Esophagus muscularis mucosa (tissue), 4 donors: ENCODE results near the gene IGFL2. TPM values are rescaled to one million over a fixed set of nuclear protein-coding genes. Genes with fewer than 3 reads are reported as not detected.
"Not testable (repeated sequence)": the region's sequence is repeated elsewhere in the genome, so short reads cannot be mapped to it uniquely, and the experiment has no call there.

ENCODE experiments used
- DNase-seq: peaks from one replicate; pipeline ENCODE4 v3.0.0-alpha.2; 2017; ENCODE audit errors: extremely low spot score
- H3K27ac ChIP-seq, 4 donors: fragments of 200-600 bp; sonication (generic); replicated peaks in 1 of 4; 1 replicate in 3 of 4; 2 replicates in 1 of 4; pipeline ENCODE4 v1.5.1; 2016 to 2019; ENCODE audit warnings: mild to moderate bottlenecking in 1 of 4
- H3K27me3 ChIP-seq, 4 donors: fragments of 200-600 bp; sonication (generic); one replicate each; pipeline versions ENCODE4 v1.5.1 to v1.6.0; 2016 to 2019
- H3K36me3 ChIP-seq, 4 donors: fragments of 200-600 bp; sonication (generic); one replicate each; pipeline ENCODE4 v1.5.1; 2016 to 2019
- H3K4me1 ChIP-seq, 4 donors: fragments of 200-600 bp; sonication (generic); one replicate each; pipeline ENCODE4 v1.5.1; 2016 to 2019
- H3K4me3 ChIP-seq, 4 donors: fragments of 200-600 bp; sonication (generic); 1 replicate in 2 of 4; 2 replicates in 2 of 4; pipeline ENCODE4 v1.5.1; 2016 to 2019; ENCODE audit warnings: mild to moderate bottlenecking in 4 of 4, moderate library complexity in 1 of 4
- H3K9me3 ChIP-seq, 4 donors: fragments of 200-600 bp; sonication (generic); 1 replicate in 3 of 4; 2 replicates in 1 of 4; pipeline ENCODE4 v1.5.1; 2016 to 2019
- EP300 ChIP-seq: sonication (generic); formaldehyde crosslinking; IDR thresholded peaks from one replicate; pipeline ENCODE4 v1.6.1; 2017; ENCODE audit warnings: antibody characterized with exemption
- POLR2A ChIP-seq: fragments of 450-650 bp; IDR thresholded peaks from one replicate; pipeline ENCODE4 v1.6.1; 2017; ENCODE audit warnings: antibody characterized with exemption, moderate library complexity, mild to moderate bottlenecking, low read depth
- POLR2AphosphoS5 ChIP-seq, 2 donors: sonication (generic); formaldehyde crosslinking; IDR thresholded peaks; one replicate each; pipeline ENCODE4 v1.6.1; 2017; ENCODE audit warnings: antibody characterized with exemption in 2 of 2
- WGBS: methylation state at CpG from one replicate; pipeline ENCODE4 v1.1.5; 2018; 5-methylcytosine and 5-hydroxymethylcytosine counted together
- intact Hi-C: fragments of 100-400 bp; cut with DNase I; formaldehyde crosslinking; loops from one replicate; pipeline ENCODE4 v1.15.1; 2023
- total RNA-seq, 4 donors: library from RNA; depleted of rRNA; stranded (reverse); fragments of >200 nt; gene quantifications; one replicate each; pipeline versions ENCODE4 v1.1.0 to v1.2.1, GENCODE V29; 2016
- TF ChIP-seq, protein P1 (sequence below), 3 experiments: fragments of 200-600 bp in 2 of 3; fragments of 450-650 bp in 1 of 3; sonication (generic) in 2 of 3; IDR thresholded peaks; one replicate each; pipeline ENCODE4 v1.5.1; 2017 to 2019; ENCODE audit warnings: antibody characterized with exemption in 3 of 3, mild to moderate bottlenecking in 2 of 3, moderate library complexity in 1 of 3

Gene IGFL2
- total RNA-seq, 4 donors from 2014 or later: not detected

- intact Hi-C loops: loop anchor here (5.0 kb wide), 1 partner anchor 160 kb away; no protein-coding TSS in a partner anchor
- Histone ChIP-seq H3K4me3 (no peak overlapping the region), H3K9me3 (no peaks in the 10 kb centered on the region), H3K36me3 (no peaks in the 10 kb centered on the region), H3K27ac (no peak overlapping the region), H3K4me1 (peaks cover 0 to 3% (median 0%) of the 10 kb centered on the region in 4 donors), H3K27me3 (peaks cover 0 to 68% (median 2%) of the 10 kb centered on the region in 4 donors)
- WGBS: 77% methylated on average over 3 of the region's 3 CpGs
- TF ChIP-seq, protein P1, sequence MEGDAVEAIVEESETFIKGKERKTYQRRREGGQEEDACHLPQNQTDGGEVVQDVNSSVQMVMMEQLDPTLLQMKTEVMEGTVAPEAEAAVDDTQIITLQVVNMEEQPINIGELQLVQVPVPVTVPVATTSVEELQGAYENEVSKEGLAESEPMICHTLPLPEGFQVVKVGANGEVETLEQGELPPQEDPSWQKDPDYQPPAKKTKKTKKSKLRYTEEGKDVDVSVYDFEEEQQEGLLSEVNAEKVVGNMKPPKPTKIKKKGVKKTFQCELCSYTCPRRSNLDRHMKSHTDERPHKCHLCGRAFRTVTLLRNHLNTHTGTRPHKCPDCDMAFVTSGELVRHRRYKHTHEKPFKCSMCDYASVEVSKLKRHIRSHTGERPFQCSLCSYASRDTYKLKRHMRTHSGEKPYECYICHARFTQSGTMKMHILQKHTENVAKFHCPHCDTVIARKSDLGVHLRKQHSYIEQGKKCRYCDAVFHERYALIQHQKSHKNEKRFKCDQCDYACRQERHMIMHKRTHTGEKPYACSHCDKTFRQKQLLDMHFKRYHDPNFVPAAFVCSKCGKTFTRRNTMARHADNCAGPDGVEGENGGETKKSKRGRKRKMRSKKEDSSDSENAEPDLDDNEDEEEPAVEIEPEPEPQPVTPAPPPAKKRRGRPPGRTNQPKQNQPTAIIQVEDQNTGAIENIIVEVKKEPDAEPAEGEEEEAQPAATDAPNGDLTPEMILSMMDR (IDR thresholded peaks at IDR 0.05): no peak
- TF ChIP-seq POLR2AphosphoS5 (IDR thresholded peaks at IDR 0.05): no peak
- DNase-seq: no peak
These were observed 43.9 kb downstream of the IGFL2 start for GRCh38 chr19:46191972-46192371.

DNA sequence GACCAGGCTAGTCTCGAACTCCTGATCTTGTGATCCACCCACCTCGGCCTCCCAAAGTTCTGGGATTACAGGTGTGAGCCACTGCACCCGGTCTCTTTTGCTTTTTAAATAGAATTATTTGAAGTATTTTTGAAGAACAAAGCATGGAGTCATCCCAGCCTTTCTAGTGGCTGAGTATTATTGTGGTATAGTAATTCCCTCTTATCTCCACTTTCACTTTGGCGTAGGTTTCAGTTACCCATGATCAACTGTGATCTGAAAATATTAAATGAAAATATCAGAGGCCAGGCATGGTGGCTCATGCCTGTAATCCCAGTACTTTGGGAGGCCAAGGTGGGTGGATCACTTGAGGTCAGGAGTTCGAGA, 44.6 kb downstream of the IGFL2 start:
- intact Hi-C loops: loop anchor here (5.0 kb wide), 1 partner anchor 160 kb away; no protein-coding TSS in a partner anchor
- DNase-seq, H3K9me3 ChIP-seq, H3K4me1 ChIP-seq, H3K27ac ChIP-seq, H3K36me3 ChIP-seq, H3K4me3 ChIP-seq: not testable (repeated sequence)
- peaks cover 0 to 73% (median 2%) of the 10 kb centered on the region in 4 donors for H3K27me3 ChIP-seq
- 86% methylated on average over 5 of the region's 5 CpGs for WGBS

GRCh38 chr19:46192992-46193650, 45.1 kb downstream of the IGFL2 start:
- TF ChIP-seq POLR2A (no peak), EP300 (no peak), POLR2AphosphoS5 (IDR thresholded peaks at IDR 0.05) (no peak)
- TF ChIP-seq, protein P1 (IDR thresholded peaks at IDR 0.05): no peak
- H3K9me3 ChIP-seq: no peaks in the 10 kb centered on the region
- no peak overlapping the region for H3K4me3 ChIP-seq
- WGBS: 47% methylated on average over 11 of the region's 11 CpGs
- DNase-seq: no peak
- no peak overlapping the region for H3K27ac ChIP-seq
- peaks cover 0 to 70% (median 2%) of the 10 kb centered on the region in 4 donors for H3K27me3 ChIP-seq
- no peaks in the 10 kb centered on the region for H3K36me3 ChIP-seq
- intact Hi-C loops: loop anchor here (5.0 kb wide), 1 partner anchor 161 kb away; no protein-coding TSS in a partner anchor
- H3K4me1 ChIP-seq: peaks cover 0 to 3% (median 0%) of the 10 kb centered on the region in 4 donors

DNA sequence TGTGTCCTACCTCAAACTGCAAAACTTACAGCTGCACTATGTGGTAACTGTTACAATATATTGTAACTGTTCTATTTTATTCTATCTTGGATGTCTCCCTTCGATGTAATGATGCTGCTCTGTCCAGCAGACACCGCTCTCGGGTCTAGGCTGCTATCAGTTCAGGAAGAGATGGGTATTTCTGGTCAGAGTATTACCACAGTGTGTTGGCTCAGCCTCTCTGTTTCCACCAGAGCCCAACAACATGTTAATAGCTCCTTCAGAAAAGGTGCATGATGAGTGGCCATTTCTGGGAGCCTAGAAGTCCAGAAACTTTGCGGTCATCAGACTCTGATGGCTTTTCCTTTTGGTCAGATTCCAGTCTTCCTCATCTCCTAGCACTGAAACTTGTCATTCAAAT, 45.6 kb downstream of the IGFL2 start:
- no peaks in the 10 kb centered on the region for H3K36me3 ChIP-seq
- DNase-seq: no peak
- H3K27me3 ChIP-seq: peaks cover 0 to 66% (median 2%) of the 10 kb centered on the region in 4 donors
- H3K9me3 ChIP-seq: no peaks in the 10 kb centered on the region
- 80% methylated on average over 4 of the region's 4 CpGs for WGBS
- TF ChIP-seq POLR2AphosphoS5 (IDR thresholded peaks at IDR 0.05): no peak
- TF ChIP-seq POLR2A: no peak
- TF ChIP-seq, protein P1 (IDR thresholded peaks at IDR 0.05): no peak
- no peak for TF ChIP-seq EP300
- no peak overlapping the region for H3K27ac ChIP-seq
- no peak overlapping the region for H3K4me3 ChIP-seq
- intact Hi-C loops: loop anchor here (5.0 kb wide), 1 partner anchor 161 kb away; no protein-coding TSS in a partner anchor
- H3K4me1 ChIP-seq: peaks cover 0 to 3% (median 0%) of the 10 kb centered on the region in 4 donors

GRCh38 chr19:46195104-46195503, 47.1 kb downstream of the IGFL2 start:
- intact Hi-C loops: no loop called here
- H3K4me1 ChIP-seq: no peaks in the 10 kb centered on the region
- TF ChIP-seq, protein P1 (IDR thresholded peaks at IDR 0.05): no peak
- no peak for TF ChIP-seq EP300
- TF ChIP-seq POLR2A: no peak
- H3K4me3 ChIP-seq: no peak overlapping the region
- H3K36me3 ChIP-seq: no peaks in the 10 kb centered on the region
- peaks cover 0 to 62% (median 2%) of the 10 kb centered on the region in 4 donors for H3K27me3 ChIP-seq
- WGBS: 95% methylated on average over 3 of the region's 3 CpGs
- no peak overlapping the region for H3K27ac ChIP-seq
- no peak for DNase-seq
- no peaks in the 10 kb centered on the region for H3K9me3 ChIP-seq

DNA sequence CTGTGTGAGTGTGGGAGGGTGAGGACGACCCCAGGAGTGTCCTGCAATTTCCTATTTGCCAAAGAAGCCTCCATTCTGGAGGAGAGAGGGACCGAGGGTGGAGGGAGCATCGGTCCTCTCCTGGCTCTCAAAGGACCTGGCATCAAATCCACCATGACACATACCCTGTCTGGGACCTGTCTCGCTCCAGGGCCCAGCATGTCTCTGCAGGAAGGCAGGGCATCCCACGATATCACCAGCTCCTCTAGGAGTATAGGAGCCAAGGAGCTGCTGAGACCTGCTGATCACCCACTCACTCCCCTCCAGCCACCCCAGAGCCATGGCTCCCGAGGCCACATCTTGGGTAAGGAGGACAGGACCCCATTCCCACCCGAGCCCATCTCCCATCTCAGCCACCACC, 47.9 kb downstream of the IGFL2 start:
- H3K9me3 ChIP-seq, H3K27ac ChIP-seq, H3K36me3 ChIP-seq, intact Hi-C loops, H3K4me1 ChIP-seq, DNase-seq, H3K4me3 ChIP-seq: not testable (repeated sequence)
- WGBS: 96% methylated on average over 6 of the region's 7 CpGs
- H3K27me3 ChIP-seq: peaks cover 0 to 54% (median 2%) of the 10 kb centered on the region in 4 donors
